GM12878 (cell line): ENCODE results near the gene BBS5.

Source experiments
- ASH2L ChIP-seq: fragments of 300-600, 200-600 bp; sonication (generic); IDR thresholded peaks from 2 replicates; pipeline ENCODE4 v1.6.1; 2017; ENCODE audit warnings: low read depth, mild to moderate bottlenecking, borderline replicate concordance
- EZH2 ChIP-seq: IDR thresholded peaks from 2 replicates; pipeline ENCODE4 v1.6.1; 2012; ENCODE audit warnings: low read depth, mild to moderate bottlenecking, control low read depth, inconsistent platforms, low read length, borderline replicate concordance; ENCODE audit not compliant: control insufficient read depth
- FOXK2 ChIP-seq: fragments of 450-650 bp; IDR thresholded peaks from 2 replicates; pipeline ENCODE4 v1.6.1; 2017; ENCODE audit warnings: mild to moderate bottlenecking, moderate library complexity
- HCFC1 ChIP-seq: fragments of 150-350 bp; IDR thresholded peaks from 2 replicates; pipeline ENCODE4 v1.6.1; 2014; ENCODE audit warnings: low read length
- JUNB ChIP-seq: IDR thresholded peaks from 2 replicates; pipeline ENCODE4 v1.6.1; 2016; ENCODE audit warnings: antibody characterized with exemption, mild to moderate bottlenecking
- POLR2AphosphoS2 ChIP-seq: IDR thresholded peaks from 2 replicates; pipeline ENCODE4 v1.6.1; 2011; ENCODE audit warnings: low read depth, mild to moderate bottlenecking, low read length, improper control_type of control experiment, moderate library complexity
- SMC3 ChIP-seq: IDR thresholded peaks from 2 replicates; pipeline ENCODE4 v1.6.1; 2011; ENCODE audit warnings: low read length, improper control_type of control experiment, borderline replicate concordance
- SREBF1 ChIP-seq: IDR thresholded peaks from 2 replicates; pipeline ENCODE4 v1.6.1; 2012; ENCODE audit warnings: mild to moderate bottlenecking, low read length
- YY1 ChIP-seq: IDR thresholded peaks from 2 replicates; pipeline ENCODE4 v1.6.1; 2011; ENCODE audit warnings: low read depth, mild to moderate bottlenecking, low read length
- TF ChIP-seq, protein P1 (sequence below): fragments of 450-650 bp; IDR thresholded peaks from 2 replicates; pipeline ENCODE4 v1.6.1; 2017; ENCODE audit warnings: antibody characterized with exemption, mild to moderate bottlenecking, moderate library complexity

DNA sequence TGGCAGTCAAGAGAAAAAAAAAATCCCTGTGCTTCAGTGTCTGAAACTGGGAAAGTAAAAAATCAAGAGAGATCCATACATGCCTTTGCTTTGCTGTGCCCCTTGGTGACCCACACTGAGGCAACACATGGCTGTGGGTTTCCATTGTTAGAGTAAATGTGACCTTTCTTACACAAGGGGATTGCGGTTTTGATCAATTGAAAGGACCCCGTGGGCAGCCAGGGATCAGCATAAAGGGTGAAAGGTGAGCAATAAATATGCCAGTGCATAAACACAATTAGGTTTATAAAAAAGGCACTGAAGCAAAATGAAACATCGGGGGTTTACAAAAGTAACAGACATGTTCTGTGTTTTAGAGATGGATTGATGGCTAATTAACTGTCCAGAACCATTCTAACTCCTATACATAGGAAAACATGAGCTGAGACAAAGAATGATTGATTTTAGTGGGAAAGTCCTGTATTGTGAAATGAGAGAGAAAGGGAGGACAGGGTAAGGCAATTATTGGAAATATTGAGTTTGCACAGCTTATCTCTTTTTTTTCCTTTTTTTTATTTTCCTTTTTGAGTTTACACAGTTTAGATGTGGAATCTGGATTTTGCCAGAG, 40.7 kb upstream of the BBS5 start:
- TF ChIP-seq SREBF1 (no peak), SMC3 (no peak), HCFC1 (no peak), ASH2L (no peak), YY1 (no peak), JUNB (no peak), EZH2 (no peak), FOXK2 (no peak), POLR2AphosphoS2 (no peak)
- TF ChIP-seq, protein P1, sequence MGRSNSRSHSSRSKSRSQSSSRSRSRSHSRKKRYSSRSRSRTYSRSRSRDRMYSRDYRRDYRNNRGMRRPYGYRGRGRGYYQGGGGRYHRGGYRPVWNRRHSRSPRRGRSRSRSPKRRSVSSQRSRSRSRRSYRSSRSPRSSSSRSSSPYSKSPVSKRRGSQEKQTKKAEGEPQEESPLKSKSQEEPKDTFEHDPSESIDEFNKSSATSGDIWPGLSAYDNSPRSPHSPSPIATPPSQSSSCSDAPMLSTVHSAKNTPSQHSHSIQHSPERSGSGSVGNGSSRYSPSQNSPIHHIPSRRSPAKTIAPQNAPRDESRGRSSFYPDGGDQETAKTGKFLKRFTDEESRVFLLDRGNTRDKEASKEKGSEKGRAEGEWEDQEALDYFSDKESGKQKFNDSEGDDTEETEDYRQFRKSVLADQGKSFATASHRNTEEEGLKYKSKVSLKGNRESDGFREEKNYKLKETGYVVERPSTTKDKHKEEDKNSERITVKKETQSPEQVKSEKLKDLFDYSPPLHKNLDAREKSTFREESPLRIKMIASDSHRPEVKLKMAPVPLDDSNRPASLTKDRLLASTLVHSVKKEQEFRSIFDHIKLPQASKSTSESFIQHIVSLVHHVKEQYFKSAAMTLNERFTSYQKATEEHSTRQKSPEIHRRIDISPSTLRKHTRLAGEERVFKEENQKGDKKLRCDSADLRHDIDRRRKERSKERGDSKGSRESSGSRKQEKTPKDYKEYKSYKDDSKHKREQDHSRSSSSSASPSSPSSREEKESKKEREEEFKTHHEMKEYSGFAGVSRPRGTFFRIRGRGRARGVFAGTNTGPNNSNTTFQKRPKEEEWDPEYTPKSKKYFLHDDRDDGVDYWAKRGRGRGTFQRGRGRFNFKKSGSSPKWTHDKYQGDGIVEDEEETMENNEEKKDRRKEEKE: no peak
